HG02938 (cell line): Measurements from ENCODE around the gene ARL8B.
"Not testable (repeated sequence)": the region's sequence is repeated elsewhere in the genome, so short reads cannot be mapped to it uniquely, and the experiment has no call there.

Experiments used
- ATAC-seq: cut with Tn5 transposase; IDR thresholded peaks from one replicate; pipeline ENCODE4 v1.9.1; 2021; ENCODE audit warnings: mild to moderate bottlenecking, moderate library complexity; ENCODE audit not compliant: unreplicated experiment

The ARL8B gene

DNA sequence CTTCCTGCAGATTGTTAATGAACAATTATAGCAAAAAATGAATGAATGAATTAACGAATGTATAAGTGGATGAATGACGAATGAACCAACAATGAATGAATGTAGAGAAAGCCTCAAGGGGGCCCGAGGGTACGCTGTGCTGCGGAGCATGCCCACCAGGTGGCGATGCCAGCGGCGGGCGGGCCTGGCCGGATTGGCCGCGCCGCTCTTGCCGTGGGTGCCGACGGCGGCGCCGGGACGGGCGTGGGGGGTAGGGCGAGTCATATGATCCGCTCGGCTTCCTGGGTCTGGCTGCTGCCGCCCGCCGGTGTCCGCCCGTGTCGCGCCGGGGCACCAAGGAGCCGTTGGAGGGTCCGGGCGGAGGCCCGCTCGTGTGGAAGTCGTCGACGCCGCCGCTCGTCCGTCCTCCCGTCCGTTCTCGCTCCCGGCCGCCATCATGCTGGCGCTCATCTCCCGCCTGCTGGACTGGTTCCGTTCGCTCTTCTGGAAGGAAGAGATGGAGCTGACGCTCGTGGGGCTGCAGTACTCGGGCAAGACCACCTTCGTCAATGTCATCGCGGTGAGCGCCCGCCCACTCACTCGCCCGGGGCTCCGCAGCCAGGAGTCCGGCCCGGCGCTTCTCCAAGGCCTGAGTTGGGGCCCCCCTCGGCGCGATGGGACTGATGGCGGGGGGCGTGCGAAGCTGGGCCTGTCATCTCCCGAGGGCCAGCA is at the start of gene ARL8B:
Gene ARL8B (plus strand): TSS at position 263 of the 711 bp plus-strand sequence. CDS start 174 bp downstream, at position 437.
- peak; percentile 87 for ATAC-seq

DNA sequence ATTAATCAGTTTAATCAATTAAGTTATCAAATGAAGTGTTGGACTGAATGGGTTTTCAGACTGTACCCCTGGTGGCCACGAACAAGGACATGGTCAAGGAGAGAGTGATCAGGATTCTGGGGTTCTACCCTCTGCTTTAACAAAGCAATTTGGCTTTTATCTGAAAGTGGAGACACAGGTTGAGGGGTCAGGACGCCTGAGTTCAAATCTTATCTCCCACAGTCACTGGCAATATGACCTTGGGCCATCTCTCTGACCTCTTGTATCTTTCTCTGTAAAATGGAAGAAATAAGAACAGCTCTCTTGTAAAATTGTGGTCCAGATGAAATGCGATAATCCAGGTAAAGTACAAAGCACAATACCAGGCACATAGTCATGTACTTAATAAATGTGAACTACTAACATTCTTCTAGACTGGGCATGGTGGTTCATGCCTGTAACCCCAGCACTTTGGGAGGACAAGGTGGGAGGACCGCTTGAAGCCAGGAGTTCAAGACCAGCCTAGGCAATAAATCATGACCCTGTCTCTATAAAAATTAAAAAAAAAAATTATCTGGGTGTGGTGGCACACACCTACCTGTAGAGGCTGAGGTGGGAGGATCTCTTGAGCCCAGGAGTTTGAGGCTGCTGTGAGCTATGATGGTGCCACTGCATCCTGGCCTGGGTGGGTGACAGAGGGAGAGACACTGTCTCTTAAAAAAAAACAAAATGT is 48.6 kb upstream of the ARL8B start:
- ATAC-seq = no peak

DNA sequence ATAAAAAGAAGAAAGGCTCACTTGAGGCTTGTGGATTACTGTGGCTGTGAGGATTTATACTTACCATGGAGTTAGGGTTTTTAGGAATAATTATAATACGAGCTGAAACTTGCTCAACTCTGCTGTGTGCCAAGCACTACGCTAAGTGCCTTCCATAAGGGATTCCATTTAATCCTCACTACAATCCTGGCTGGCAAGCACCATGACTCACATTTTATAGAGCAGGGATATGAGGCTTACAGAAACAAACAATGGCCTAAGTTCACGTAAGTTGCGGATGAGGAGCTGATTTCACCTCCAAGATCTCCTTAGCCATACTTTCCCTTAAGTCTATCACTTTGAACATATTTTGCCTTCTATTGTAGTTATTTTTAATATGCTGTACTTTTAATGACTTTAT is 43.9 kb upstream of the ARL8B start:
- ATAC-seq = no peak

DNA sequence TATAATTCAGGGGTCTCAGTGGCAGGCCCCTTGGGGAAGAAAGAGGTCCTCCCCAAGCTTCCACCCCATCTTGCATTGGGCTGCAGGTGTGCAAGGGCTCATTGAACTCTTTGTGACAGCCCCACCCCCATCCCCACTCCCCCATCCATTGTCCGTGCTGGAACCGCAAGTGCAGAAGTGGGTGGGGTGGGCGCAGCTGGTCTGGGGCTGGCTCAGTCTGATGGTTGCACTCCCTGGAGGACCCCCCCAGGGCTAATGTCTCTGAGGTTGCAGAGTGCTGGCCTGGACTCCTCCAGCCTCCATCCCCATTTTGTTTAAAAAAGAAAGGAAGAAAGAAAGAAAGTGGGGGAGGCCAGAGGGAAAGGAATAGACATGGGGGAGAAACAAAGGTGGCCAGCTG is 42.3 kb upstream of the ARL8B start:
- ATAC-seq = no peak

DNA sequence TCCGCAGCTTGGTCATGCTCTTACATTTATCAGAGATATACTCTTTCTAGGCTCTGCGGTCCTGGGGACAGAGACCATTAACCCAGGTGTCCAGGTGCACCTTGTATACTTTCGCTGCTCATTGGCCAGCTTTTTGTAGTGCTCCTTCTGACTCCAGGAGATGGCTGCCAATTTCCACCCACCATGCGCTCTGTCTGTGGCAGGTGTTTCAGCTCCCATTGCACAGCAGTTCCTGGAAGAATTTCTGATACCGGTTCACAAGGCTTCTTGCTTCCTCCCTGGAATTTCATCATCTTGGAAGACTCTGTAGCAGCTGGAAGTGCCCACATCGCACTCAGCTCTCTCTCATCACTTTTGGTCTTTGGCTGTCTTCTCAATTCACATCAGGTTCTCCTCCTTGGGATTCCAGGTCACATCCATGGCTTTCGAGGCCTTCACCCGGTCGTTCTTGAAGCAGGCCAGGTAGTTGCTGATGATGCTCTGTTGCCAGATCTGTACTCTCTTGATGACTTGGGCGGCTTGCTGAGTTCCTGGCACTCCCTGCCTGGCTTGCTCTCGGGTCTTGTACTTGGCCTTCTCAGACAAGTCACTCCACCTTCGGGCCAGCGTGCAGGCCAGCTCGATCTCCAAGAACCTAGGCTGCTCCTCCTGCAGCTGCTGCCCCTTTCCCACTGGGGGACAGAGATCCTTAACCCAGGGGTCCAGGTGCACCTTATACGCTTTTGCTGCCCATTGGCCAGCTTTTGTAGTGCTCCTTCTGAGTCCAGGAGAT is 41.1 kb upstream of the ARL8B start:
- ATAC-seq = no peak

DNA sequence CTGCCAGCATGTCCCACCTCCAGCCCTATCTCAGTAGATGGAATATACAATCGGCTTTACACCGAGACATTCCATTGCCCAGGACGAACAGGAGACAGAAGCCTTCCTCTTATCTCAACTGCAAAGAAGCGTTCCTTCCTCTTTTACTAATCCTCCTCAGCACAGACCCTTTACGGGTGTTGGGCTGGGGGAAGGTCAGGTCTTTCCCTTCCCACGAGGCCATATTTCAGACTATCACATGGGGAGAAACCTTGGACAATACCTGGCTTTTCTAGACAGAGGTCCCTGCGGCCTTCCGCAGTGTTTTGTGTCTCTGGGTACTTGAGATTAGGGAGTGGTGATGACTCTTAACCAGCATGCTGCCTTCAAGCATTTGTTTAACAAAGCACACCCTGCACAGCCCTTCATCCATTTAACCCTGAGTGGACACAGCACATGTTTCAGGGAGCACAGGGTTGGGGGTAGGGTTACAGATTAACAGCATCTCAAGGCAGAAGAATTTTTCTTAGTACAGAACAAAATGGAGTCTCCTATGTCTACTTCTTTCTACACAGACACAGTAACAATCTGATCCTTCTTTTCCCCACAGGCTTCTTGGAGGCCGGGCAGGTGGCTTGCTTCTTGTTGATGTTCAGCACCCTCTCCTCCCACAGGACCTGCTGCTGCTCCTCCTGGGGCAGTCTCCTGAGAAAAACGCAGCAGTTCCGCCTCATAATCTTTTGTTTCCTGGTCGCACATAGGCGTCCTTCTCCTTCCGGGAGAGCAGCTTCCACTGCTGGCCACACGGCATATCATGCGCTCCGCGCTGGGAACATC is 39.9 kb upstream of the ARL8B start:
- not testable (repeated sequence) for ATAC-seq

DNA sequence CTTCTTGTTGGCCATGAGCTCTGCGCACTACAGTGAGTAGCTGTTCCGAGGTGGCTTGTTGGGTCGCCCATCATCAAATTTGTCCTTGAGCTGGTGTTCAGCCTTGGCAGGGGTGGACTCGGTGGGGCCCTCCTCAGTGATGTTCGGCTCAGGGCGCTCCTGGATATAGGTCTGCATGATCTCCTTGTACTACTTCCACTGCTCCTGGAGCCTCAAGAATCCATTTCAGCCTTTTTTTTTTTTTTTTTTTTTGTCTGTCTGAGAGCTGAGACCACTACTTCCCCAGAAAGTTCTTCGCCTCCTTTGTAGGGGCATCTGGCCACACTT is 39.3 kb upstream of the ARL8B start:
- ATAC-seq = no peak

DNA sequence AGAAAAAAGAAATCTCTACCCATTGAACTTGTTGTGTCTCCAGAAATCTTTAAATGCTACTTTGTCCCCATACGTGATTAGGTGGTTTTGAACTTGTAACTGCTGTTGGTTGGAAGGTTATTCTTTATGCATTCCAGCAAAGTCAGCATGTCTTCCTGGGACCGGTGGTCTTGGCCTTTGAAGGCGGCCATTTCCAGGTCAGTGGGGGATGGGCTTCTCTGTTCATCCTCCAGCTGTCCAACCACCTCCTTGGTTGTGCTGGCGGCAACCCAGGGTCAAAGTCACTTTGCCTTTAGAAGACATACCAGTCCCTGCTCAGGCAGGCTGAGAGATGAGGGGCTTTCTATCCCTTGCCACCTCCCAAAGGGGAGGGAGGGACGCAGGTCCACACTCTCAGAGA is 37.9 kb upstream of the ARL8B start:
- no peak for ATAC-seq

DNA sequence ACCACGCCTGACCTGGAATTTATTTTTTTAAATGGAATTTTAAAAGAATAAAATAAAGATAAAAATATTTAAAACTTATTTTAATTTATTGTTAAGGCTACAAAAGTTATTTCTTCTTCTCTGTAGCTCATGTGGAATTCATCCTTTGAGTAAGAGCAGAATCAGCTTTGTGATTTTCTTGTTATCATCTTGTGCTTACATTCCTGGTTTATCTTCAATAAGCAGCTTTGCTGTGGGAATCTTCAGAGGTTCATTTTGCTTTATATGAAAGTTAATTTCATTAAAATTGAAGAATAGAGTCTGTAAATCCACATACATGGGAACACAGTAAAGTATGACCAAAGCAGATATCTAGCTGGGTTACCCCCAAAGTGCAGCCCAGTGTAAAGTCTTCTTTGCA is 35.4 kb upstream of the ARL8B start:
- ATAC-seq = no peak

DNA sequence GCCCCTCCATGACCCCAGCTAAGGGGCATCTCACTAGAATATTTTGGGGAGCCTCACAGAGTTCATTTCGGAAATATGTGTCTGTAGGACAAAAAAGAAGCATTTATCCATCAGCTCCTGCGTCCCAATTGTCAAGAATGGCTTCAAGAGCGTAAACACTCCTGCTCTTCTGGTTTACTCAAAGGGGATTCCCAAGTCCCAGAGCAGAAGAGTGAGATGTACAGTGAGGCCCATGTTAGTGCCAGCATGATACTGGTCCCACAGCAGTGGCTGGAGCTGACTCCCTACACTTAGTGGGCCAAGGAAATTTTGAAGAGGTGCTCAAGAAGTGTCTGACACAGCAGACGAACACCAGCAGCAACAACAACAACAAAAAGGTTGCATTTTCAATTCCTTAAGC is 34.9 kb upstream of the ARL8B start:
- no peak for ATAC-seq

DNA sequence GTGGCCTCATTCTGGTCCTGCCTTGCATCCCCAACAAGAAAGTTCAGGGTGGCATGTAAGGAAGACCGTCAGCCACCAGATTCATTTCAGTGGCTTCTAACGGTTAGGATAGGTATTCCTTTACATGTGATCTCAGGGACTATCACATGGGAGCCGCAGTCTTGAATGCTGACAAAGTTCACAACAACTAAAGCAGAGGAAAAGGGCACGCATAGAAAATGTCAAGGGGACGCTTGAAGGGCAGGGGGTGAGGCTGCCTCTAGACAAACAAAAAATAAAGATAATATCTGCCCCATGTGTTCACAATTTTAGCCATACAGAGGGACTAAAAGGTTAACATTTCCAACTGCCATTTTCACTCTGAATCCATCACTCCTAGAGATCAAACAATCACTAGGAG is 31.9 kb upstream of the ARL8B start:
- ATAC-seq = no peak

DNA sequence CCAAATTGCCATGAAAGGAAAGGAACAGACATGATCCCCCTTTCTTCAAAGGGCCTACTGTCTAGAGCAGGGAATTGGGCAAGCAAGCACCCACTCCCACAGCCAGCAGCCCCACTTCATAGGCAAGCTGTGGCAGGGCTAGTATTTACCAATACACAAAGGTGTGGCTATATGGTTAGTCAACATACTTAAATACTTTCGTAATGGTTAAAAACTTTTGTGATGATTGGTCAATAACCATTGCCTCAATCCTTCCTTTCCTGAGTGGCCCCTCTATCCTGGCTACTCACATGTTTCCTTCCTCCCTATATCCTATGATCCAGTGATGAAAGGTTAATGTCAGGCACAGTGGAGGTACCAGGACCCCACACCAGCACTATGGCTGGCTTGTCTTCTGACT is 30.1 kb upstream of the ARL8B start:
- ATAC-seq = no peak

DNA sequence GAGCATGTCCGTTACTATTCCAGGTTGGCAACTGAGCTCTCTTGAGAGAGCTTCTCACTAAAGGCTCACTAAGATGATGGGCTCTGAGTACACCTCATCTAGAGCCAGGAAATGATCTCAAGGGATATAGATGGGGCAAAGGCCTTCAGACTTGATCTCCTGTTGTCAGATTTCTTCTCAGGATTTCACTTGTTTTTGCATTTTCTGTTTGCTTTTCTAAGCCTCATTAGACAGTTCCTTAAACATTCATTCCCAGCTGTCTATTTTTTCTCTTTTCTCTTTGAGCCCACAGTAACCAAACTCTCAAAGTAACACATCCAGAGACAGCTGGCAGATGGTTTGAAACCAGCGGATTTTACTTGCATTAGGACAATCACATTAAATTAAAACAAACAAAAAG is 28.4 kb upstream of the ARL8B start:
- no peak for ATAC-seq

DNA sequence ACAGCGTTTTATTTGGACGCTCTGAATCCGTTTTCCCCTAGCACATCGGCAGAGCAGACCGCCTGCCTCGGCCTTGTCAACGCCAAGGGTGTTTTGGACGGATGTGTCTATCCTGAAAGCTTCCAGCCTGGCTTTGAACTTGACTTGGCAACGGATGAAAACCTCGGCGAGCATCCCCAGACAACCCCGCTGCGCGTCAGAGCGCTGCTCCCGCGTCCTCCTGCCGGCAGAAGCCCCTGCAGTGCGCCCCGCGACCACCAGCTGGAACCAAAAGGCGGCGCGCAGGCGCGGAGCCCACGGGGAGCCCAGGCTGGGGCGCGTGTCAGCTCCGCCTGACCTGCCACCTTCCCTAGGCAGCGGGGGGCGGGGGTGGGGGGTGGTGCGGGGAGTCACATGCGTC is 26.2 kb upstream of the ARL8B start:
- ATAC-seq = no peak

DNA sequence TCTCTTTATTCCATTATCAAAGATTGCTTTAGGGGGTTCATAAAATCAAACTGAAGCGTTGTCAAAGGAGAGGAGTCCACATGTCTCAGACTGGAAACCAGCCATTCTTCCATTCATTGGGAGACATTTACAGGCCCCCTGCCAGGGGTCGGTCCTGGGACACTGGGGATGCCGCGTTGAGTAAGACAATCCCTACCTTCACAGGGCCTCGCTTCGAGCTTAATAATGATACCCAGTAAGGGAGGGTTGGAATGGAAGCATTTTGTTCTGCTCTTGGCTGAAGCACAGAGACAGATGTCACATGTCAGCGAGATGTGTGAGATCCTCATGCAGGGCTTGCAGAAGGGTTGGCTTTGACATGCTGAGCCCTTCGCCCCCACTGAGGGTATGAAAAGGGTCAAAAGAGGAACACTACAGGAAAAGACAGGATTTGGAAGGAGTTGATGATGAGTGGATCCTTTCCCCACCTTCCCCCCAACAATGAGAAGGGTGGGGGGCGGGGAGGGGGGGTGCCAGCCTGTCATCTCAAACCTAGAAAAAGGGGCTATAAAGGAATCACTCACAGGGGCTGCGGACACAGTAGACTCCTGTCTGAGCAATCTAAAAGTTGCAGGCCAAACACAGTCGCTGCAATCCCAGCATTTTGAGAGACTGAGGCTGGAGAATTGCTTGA is 25.6 kb upstream of the ARL8B start:
- ATAC-seq = no peak

DNA sequence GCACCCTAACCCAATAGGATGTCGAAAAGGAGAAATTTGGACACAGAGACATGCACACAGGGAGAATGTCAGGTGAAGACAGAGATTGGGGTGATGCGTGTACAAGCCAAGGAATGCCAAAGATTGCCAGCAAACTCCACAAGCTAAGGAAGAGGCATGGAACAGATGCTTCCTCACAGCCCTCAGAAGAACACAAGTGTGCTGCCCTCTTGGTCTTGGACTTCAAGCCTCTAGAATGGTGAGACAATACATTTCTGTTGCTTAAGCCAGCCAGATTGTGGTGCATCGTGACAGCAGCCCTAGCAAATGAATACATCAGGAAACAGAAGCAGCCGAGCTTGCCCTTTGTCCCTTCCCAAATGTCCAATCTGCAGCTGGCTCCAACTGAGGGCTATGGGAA is 23.7 kb upstream of the ARL8B start:
- ATAC-seq = no peak

DNA sequence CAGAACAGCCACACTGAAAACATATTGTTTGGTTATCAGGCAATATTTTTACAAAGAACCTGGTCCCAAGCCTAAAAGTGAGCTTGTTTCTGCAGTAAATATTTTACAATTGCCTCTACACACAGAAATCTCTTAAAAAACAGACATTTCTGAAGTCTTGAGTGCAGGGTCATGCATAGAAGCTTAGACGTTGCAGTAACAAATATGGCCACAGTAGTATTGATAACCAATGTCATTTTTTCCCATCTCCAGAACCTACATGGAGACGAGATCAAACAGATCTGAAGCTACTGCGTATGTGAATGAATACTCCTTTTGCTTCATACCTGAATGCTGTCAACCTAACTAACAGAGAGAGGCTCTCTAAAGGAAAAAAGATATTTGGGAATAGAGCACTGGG is 19.6 kb upstream of the ARL8B start:
- ATAC-seq = no peak

DNA sequence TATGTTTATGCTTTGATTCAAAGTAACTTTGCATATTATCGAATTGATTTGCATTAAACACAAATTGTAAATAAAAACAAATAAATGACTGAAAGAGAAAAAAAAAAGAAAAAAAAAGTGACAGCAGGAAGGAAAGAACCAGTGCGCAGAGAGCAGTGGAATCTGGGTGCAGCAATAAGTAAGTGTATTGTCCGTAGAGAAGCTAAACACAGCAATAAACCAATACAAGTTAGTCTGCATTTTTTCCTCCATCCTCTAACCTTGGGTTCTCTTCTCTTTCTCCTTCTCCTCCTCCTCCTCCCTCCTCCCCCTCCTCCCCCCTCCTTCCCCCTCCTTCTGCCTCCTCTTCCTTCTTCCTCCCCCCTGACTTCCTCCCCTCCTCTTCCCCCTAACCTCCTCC is 18.3 kb upstream of the ARL8B start:
- no peak for ATAC-seq

DNA sequence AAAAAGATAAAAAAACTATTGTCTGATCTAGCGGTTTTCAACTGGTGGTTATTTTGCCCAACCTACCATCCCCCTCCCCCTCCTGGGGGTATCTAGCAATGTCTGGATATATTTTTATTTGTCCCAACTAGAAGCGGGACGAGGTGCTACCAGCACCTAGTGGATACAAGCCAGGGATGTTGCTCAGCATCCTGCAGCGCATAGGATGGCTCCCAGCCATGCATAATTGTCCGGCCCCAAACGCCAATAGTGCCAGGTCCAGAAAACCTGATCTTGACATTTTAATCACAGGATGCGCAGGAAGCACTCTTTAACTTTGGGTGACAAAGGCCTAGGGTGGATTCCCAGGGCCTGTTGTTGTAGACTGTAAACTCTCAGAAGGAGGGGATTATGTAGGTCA is 17.0 kb upstream of the ARL8B start:
- ATAC-seq = no peak

DNA sequence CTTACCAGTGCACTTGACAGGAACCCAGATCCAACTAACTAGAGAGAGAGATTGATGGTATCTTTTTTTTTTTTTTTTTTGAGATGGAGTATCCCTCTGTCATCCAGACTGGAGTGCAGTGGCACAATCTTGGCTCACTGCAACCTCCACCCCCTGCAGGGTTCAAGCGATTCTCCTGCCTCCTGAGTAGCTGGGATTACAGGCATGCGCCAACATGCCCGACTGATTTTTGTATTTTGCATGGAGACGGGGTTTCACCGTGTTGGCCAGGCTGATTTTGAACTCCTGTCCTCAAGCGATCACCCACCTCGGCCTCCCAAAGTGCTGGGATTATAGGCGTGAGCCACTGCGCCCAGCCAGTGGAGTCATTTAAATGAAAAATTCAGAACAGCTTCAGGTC is 15.7 kb upstream of the ARL8B start:
- not testable (repeated sequence) for ATAC-seq

DNA sequence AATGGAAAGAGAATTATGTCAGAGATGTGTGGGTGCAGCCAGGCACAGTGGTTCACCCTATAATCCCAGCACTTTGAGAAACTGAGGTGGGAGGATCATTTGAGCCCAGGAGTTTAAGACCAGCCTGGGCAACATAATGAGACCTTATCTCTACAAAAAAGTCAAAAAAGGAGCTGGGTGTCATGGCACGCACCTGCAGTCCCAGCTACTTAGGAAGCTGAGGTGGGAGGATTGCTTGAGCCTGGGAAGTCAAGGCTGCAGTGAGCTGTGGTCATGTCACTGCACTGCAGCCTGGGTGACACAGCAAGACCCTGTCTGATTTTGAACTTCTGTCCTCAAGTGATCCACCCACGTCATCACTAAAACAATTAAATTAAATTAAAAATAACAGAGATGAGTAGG is 15.2 kb upstream of the ARL8B start:
- ATAC-seq = not testable (repeated sequence)
